A549 (cell line): Measurements from ENCODE around the gene SPATA31D4. TPM values are rescaled to one million over a fixed set of nuclear protein-coding genes. Genes with fewer than 3 reads are reported as not detected.

Source experiments
- ATAC-seq, 2 experiments: fragments of 200-7000 bp in 1 of 2; fragments of >200 bp in 1 of 2; cut with Nextera tagmentation in 1 of 2; cut with Tn5 transposase in 1 of 2; 3 replicates each; pipeline versions ENCODE4 v1.8.0 to v1.9.1; 2018 to 2020; ENCODE audit warnings: mild to moderate bottlenecking in 1 of 2, moderate library complexity in 1 of 2
- CTCF ChIA-PET: fragments of 300-600 bp; sonication (Branson Sonifier 250); formaldehyde crosslinking; extraction: SDS; loops from one replicate; lab custom pipeline; 2021; ENCODE audit warnings: antibody characterized with exemption, inconsistent platforms; lab: Yijun Ruan, JAX
- POLR2A ChIA-PET: fragments of 350-600 bp; formaldehyde crosslinking; extraction: SDS; loops from one replicate; lab custom pipeline; 2021; ENCODE audit warnings: antibody characterized with exemption, inconsistent platforms; lab: Yijun Ruan, JAX
- DNase-seq, 2 experiments: peaks; one replicate each; pipeline versions ENCODE4 v3.0.0 to v3.0.0-alpha.2; 2011 to 2016; ENCODE audit warnings: low read depth in 1 of 2, low spot score in 1 of 2
- FAIRE-seq: peaks from 2 replicates; lab custom pipeline; 2011; peaks lifted over from hg19 to GRCh38; lab: Jason Lieb, UNC
- H3K27ac ChIP-seq, 2 experiments: fragments of >200 bp; sonication (Bioruptor Twin); formaldehyde crosslinking; 3 replicates each; pipeline ENCODE4 v1.5.1; 2016 to 2017
- H3K4me1 ChIP-seq: fragments of >200 bp; sonication (Bioruptor Twin); formaldehyde crosslinking; 3 replicates; pipeline ENCODE4 v1.6.1; 2016
- H3K4me2 ChIP-seq: fragments of >200 bp; sonication (Bioruptor Twin); formaldehyde crosslinking; 3 replicates; pipeline ENCODE4 v1.6.1; 2016
- H3K4me3 ChIP-seq: fragments of >200 bp; sonication (Bioruptor Twin); formaldehyde crosslinking; 3 replicates; pipeline ENCODE4 v1.5.1; 2016
- H3K9me3 ChIP-seq: fragments of >200 bp; sonication (Bioruptor Twin); formaldehyde crosslinking; 3 replicates; pipeline ENCODE4 v1.6.1; 2016
- BHLHE40 ChIP-seq: IDR thresholded peaks from 2 replicates; pipeline ENCODE4 v1.6.1; 2012; ENCODE audit warnings: low read depth, low read length, inconsistent platforms
- CEBPB ChIP-seq, 2 experiments: fragments of >200 bp in 1 of 2; sonication (Bioruptor Twin) in 1 of 2; formaldehyde crosslinking in 1 of 2; IDR thresholded peaks; 2 replicates each; pipeline ENCODE4 v1.6.1; 2012 to 2016
- CHD4 ChIP-seq: fragments of 200-600 bp; sonication (generic); IDR thresholded peaks from 2 replicates; pipeline ENCODE4 v1.6.1; 2016; ENCODE audit warnings: antibody characterized with exemption, mild to moderate bottlenecking, borderline replicate concordance
- EHF ChIP-seq: fragments of 250-450 bp; sonication (Bioruptor Pico); IDR thresholded peaks from 2 replicates; pipeline ENCODE4 v1.5.0; 2020; ENCODE audit warnings: mild to moderate bottlenecking
- EP300 ChIP-seq, 2 experiments: fragments of >200 bp; sonication (Bioruptor Twin); formaldehyde crosslinking; IDR thresholded peaks; 2 replicates in 1 of 2; 3 replicates in 1 of 2; pipeline ENCODE4 v1.6.1; 2016 to 2017
- FOSL2 ChIP-seq, 2 experiments: fragments of 450-650 bp in 1 of 2; fragments of >200 bp in 1 of 2; sonication (Bioruptor Twin) in 1 of 2; formaldehyde crosslinking; IDR thresholded peaks; 2 replicates each; pipeline versions ENCODE4 v1.5.0 to v1.6.1; 2016 to 2020; ENCODE audit warnings: mild to moderate bottlenecking in 1 of 2, moderate library complexity in 1 of 2
- FOXS1 ChIP-seq: fragments of 250-450 bp; sonication (Bioruptor Pico); IDR thresholded peaks from 2 replicates; pipeline ENCODE4 v1.5.0; 2020; ENCODE audit warnings: mild to moderate bottlenecking, moderate library complexity
- HDAC2 ChIP-seq: fragments of 200-600 bp; sonication (generic); IDR thresholded peaks from 2 replicates; pipeline ENCODE4 v1.6.1; 2016
- HOXA7 ChIP-seq: fragments of 250-450 bp; sonication (Bioruptor Pico); IDR thresholded peaks from 2 replicates; pipeline ENCODE4 v1.5.0; 2020; ENCODE audit warnings: mild to moderate bottlenecking, moderate library complexity
- HOXB5 ChIP-seq: fragments of 250-450 bp; sonication (Bioruptor Pico); IDR thresholded peaks from 2 replicates; pipeline ENCODE4 v1.5.0; 2020; ENCODE audit warnings: mild to moderate bottlenecking, moderate library complexity
- KDM5A ChIP-seq: fragments of 200-600 bp; sonication (generic); IDR thresholded peaks from 2 replicates; pipeline ENCODE4 v1.6.1; 2016; ENCODE audit warnings: antibody characterized with exemption, mild to moderate bottlenecking
- POLR2AphosphoS2 ChIP-seq: conservative IDR thresholded peaks from 2 replicates; pipeline ENCODE4 v1.6.1; 2012; ENCODE audit warnings: low read length, improper control_type of control experiment, inconsistent platforms
- RCOR1 ChIP-seq: fragments of 150-350 bp; IDR thresholded peaks from 2 replicates; pipeline ENCODE4 v1.6.1; 2014; ENCODE audit warnings: antibody characterized with exemption, low read length, low read depth
- ZFP36 ChIP-seq: fragments of 450-650 bp; IDR thresholded peaks from 2 replicates; pipeline ENCODE4 v1.6.1; 2014; ENCODE audit warnings: borderline replicate concordance; ENCODE audit not compliant: partially characterized antibody
- polyA plus RNA-seq, 4 experiments: library from polyadenylated mRNA; depleted of rRNA in 3 of 4; stranded (reverse); fragments of >200 nt; fragmentation: RNase III in 1 of 4; extraction: RNeasy Plus Mini Kit Qiagen cat#74134 plus additional on column Dnase treatment in 1 of 4; gene quantifications; 2 replicates in 3 of 4; 3 replicates in 1 of 4; pipeline ENCODE4 v1.2.3, GENCODE V29; 2011 to 2017
- TF ChIP-seq, protein P1 (sequence below): fragments of 200-600 bp; sonication (generic); IDR thresholded peaks from 2 replicates; pipeline ENCODE4 v1.6.1; 2016; ENCODE audit warnings: antibody characterized with exemption, mild to moderate bottlenecking, moderate library complexity
- TF ChIP-seq, protein P2 (sequence below): fragments of >200 bp; sonication (Bioruptor Twin); formaldehyde crosslinking; IDR thresholded peaks from 3 replicates; pipeline ENCODE4 v1.6.1; 2016
- TF ChIP-seq, protein P3 (sequence below): IDR thresholded peaks from 2 replicates; pipeline ENCODE4 v1.6.1; 2012
- TF ChIP-seq, protein P4 (sequence below): fragments of >200 bp; sonication (Bioruptor Twin); formaldehyde crosslinking; IDR thresholded peaks from 3 replicates; pipeline ENCODE4 v1.5.1; 2016
- TF ChIP-seq, protein P5 (sequence below): fragments of 450-650 bp; IDR thresholded peaks from 2 replicates; pipeline ENCODE4 v1.6.1; 2014; ENCODE audit warnings: antibody characterized with exemption
- TF ChIP-seq, protein P6 (sequence below): IDR thresholded peaks from 2 replicates; pipeline ENCODE4 v1.6.1; 2012

SPATA31D4 gene
- polyA plus RNA-seq, 2 of the 4 experiments (the other 2 are of a cell fraction): not detected

DNA sequence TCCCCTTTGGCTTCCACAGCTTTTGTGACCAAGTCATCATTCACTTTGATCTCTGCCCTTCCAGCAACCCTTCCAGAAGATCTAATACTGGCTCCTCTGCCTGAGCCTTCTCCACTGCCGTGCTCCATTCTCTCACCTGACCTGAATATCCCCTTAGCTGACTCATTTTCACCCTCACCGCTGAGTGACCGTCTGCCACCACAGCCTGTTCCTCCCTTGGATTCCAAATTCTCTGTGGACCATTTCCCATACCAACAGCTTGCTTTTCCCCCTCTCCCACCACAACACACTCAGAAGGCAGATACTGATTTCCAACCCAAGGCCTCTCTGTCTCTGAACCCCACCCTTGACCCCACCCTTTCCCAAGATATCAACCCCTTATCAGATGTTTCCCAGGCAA is 39.8 kb downstream of the SPATA31D4 start (continued):
- TF ChIP-seq, protein P1, sequence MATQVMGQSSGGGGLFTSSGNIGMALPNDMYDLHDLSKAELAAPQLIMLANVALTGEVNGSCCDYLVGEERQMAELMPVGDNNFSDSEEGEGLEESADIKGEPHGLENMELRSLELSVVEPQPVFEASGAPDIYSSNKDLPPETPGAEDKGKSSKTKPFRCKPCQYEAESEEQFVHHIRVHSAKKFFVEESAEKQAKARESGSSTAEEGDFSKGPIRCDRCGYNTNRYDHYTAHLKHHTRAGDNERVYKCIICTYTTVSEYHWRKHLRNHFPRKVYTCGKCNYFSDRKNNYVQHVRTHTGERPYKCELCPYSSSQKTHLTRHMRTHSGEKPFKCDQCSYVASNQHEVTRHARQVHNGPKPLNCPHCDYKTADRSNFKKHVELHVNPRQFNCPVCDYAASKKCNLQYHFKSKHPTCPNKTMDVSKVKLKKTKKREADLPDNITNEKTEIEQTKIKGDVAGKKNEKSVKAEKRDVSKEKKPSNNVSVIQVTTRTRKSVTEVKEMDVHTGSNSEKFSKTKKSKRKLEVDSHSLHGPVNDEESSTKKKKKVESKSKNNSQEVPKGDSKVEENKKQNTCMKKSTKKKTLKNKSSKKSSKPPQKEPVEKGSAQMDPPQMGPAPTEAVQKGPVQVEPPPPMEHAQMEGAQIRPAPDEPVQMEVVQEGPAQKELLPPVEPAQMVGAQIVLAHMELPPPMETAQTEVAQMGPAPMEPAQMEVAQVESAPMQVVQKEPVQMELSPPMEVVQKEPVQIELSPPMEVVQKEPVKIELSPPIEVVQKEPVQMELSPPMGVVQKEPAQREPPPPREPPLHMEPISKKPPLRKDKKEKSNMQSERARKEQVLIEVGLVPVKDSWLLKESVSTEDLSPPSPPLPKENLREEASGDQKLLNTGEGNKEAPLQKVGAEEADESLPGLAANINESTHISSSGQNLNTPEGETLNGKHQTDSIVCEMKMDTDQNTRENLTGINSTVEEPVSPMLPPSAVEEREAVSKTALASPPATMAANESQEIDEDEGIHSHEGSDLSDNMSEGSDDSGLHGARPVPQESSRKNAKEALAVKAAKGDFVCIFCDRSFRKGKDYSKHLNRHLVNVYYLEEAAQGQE: no peak
- no peak for TF ChIP-seq POLR2AphosphoS2

DNA sequence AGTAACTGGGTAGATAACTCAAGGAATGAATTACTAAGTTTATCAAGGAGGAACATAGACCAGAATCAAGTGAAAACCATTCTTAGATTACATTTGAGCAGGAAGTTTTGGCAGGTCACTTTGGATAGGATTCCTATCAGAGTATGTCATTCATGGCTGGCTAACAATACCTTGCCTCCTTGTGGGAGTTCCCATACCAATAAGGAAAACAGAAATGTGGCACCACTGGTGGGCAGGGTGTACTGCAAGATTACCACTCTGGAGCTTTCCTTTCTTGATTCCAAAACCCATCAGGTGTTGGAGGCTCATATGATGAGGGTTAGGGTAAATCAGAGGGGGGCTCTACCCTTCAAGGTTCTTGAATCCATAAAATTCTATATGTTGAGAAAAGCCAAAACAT is 41.7 kb downstream of the SPATA31D4 start:
- H3K27ac ChIP-seq: no peak overlapping the region
- no peaks in the 10 kb centered on the region for H3K4me1 ChIP-seq
- H3K4me3 ChIP-seq: no peak overlapping the region
- ChIA-PET CTCF (no interaction called here), POLR2A (no interaction called here)
- ATAC-seq (no peak), DNase-seq (no peak), FAIRE-seq (no peak)
- no peak for TF ChIP-seq KDM5A
- TF ChIP-seq, protein P2, sequence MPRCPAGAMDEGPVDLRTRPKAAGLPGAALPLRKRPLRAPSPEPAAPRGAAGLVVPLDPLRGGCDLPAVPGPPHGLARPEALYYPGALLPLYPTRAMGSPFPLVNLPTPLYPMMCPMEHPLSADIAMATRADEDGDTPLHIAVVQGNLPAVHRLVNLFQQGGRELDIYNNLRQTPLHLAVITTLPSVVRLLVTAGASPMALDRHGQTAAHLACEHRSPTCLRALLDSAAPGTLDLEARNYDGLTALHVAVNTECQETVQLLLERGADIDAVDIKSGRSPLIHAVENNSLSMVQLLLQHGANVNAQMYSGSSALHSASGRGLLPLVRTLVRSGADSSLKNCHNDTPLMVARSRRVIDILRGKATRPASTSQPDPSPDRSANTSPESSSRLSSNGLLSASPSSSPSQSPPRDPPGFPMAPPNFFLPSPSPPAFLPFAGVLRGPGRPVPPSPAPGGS: no peak
- 0 out of 3 replicates have a peak, but pooled peaks cover 2% of the 10 kb centered on the region for H3K9me3 ChIP-seq
- H3K4me2 ChIP-seq: no peak overlapping the region

DNA sequence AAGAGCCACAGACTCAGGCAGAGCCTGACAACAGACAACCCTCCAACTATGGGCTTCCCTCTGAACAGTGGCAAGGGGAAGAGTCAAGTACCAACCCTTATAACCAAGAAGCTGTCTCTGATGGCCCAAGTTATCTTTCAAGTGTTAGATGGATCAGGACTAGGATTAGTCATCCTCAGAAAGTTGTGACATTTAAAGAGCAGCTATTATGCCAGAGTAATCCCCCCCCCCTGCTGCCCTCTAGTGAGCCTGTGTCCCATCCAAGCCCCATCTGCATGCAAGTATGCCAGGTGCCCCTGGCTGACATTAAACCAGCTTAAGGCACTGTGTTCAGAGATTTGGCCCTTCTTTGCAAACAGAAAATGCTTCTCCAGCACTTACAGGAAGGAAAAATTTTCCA is 43.5 kb downstream of the SPATA31D4 start:
- no peak overlapping the region for H3K27ac ChIP-seq
- H3K4me1 ChIP-seq: no peaks in the 10 kb centered on the region
- H3K4me2 ChIP-seq: no peak overlapping the region
- POLR2A ChIA-PET: no interaction called here
- FAIRE-seq (no peak), DNase-seq (no peak), ATAC-seq (no peak)
- CTCF ChIA-PET: no interaction called here
- 0 out of 3 replicates have a peak, but pooled peaks cover 2% of the 10 kb centered on the region for H3K9me3 ChIP-seq
- no peak for TF ChIP-seq EHF (CRISPR knock-in tag)
- TF ChIP-seq FOSL2 (IDR thresholded peaks at IDR 0.05): no peak
- no peak for TF ChIP-seq FOSL2 (CRISPR knock-in tag; IDR thresholded peaks at IDR 0.05)
- TF ChIP-seq, protein P3, sequence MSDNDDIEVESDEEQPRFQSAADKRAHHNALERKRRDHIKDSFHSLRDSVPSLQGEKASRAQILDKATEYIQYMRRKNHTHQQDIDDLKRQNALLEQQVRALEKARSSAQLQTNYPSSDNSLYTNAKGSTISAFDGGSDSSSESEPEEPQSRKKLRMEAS: no peak
- no peak for TF ChIP-seq RCOR1
- no peak for TF ChIP-seq FOXS1 (CRISPR knock-in tag)
- TF ChIP-seq, protein P4, sequence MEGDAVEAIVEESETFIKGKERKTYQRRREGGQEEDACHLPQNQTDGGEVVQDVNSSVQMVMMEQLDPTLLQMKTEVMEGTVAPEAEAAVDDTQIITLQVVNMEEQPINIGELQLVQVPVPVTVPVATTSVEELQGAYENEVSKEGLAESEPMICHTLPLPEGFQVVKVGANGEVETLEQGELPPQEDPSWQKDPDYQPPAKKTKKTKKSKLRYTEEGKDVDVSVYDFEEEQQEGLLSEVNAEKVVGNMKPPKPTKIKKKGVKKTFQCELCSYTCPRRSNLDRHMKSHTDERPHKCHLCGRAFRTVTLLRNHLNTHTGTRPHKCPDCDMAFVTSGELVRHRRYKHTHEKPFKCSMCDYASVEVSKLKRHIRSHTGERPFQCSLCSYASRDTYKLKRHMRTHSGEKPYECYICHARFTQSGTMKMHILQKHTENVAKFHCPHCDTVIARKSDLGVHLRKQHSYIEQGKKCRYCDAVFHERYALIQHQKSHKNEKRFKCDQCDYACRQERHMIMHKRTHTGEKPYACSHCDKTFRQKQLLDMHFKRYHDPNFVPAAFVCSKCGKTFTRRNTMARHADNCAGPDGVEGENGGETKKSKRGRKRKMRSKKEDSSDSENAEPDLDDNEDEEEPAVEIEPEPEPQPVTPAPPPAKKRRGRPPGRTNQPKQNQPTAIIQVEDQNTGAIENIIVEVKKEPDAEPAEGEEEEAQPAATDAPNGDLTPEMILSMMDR: no peak
- TF ChIP-seq ZFP36: no peak
- TF ChIP-seq HDAC2: no peak
- no peak for TF ChIP-seq HOXB5 (CRISPR knock-in tag)
- TF ChIP-seq HOXA7 (CRISPR knock-in tag): no peak
- TF ChIP-seq EP300 (IDR thresholded peaks at IDR 0.05): no peak
- no peak for TF ChIP-seq BHLHE40
- TF ChIP-seq, protein P5, sequence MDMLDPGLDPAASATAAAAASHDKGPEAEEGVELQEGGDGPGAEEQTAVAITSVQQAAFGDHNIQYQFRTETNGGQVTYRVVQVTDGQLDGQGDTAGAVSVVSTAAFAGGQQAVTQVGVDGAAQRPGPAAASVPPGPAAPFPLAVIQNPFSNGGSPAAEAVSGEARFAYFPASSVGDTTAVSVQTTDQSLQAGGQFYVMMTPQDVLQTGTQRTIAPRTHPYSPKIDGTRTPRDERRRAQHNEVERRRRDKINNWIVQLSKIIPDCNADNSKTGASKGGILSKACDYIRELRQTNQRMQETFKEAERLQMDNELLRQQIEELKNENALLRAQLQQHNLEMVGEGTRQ: no peak
- TF ChIP-seq CHD4: no peak
- no peak for TF ChIP-seq CEBPB (IDR thresholded peaks at IDR 0.05)
- TF ChIP-seq, protein P6, sequence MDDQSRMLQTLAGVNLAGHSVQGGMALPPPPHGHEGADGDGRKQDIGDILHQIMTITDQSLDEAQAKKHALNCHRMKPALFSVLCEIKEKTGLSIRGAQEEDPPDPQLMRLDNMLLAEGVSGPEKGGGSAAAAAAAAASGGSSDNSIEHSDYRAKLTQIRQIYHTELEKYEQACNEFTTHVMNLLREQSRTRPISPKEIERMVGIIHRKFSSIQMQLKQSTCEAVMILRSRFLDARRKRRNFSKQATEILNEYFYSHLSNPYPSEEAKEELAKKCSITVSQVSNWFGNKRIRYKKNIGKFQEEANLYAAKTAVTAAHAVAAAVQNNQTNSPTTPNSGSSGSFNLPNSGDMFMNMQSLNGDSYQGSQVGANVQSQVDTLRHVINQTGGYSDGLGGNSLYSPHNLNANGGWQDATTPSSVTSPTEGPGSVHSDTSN: no peak
- no peak overlapping the region for H3K4me3 ChIP-seq
